Measurements from ENCODE around the gene SYNGR2.

The SYNGR2 gene

GRCh38 chr17:78163881-78164747 is 4.3 kb upstream of the SYNGR2 start:
- no peak overlapping the region for H3K27ac ChIP-seq (ENCODE audit: low read length, poor library complexity, severe bottlenecking)
- H3K18ac ChIP-seq (ENCODE audit: low read depth in 1 of 2, low read length in 2 of 2), result no peak overlapping the region
- 88% methylated on average over 22 of the region's 22 CpGs for WGBS
- peaks cover 0 to 18% of the 10 kb centered on the region in 2 experiments for H3K27me3 ChIP-seq (ENCODE audit: control insufficient read depth in 1 of 2, insufficient read depth in 1 of 2, low read length in 2 of 2)
- no peak overlapping the region for H2AFZ ChIP-seq (ENCODE audit: low read depth, low read length)
- no peak overlapping the region for H2BK5ac ChIP-seq (ENCODE audit: low read depth, low read length, poor library complexity, severe bottlenecking)
- H3K4me1 ChIP-seq (ENCODE audit: control insufficient read depth, insufficient read depth, low read depth, low read length), result peaks cover 5% of the 10 kb centered on the region
- peak overlapping the region; percentile 31 for H4K8ac ChIP-seq (ENCODE audit: low read length)
- H3K79me1 ChIP-seq (replicated peaks; ENCODE audit: low read length, poor library complexity, severe bottlenecking), result no peaks in the 10 kb centered on the region
- H2AK5ac ChIP-seq (ENCODE audit: low read length, severe bottlenecking), result no peak overlapping the region
- H2BK12ac ChIP-seq (ENCODE audit: low read length in 2 of 2), result no peak overlapping the region
- no peaks in the 10 kb centered on the region for H3K9me3 ChIP-seq (ENCODE audit: control insufficient read depth, low read length)
- H3K23ac ChIP-seq (ENCODE audit: low read length in 2 of 2), result no peak overlapping the region
- H3K36me3 ChIP-seq (ENCODE audit: control insufficient read depth in 1 of 2, insufficient read depth in 2 of 2, low read depth in 1 of 2, low read length in 2 of 2), result no peaks in the 10 kb centered on the region
- peak overlapping the region; percentile 36 for H4K91ac ChIP-seq (ENCODE audit: low read length)
- H2BK15ac ChIP-seq (ENCODE audit: low read depth, poor library complexity, severe bottlenecking), result peak overlapping the region; percentile 20
- H3K4me2 ChIP-seq (ENCODE audit: low read length, poor library complexity, severe bottlenecking), result no peak overlapping the region
- H3K14ac ChIP-seq (ENCODE audit: low read length in 2 of 2), result no peak overlapping the region
- no peak for DNase-seq
- H2BK120ac ChIP-seq (ENCODE audit: low read depth, low read length), result no peak overlapping the region
- H3K4me3 ChIP-seq (ENCODE audit: insufficient read depth in 1 of 2, low read depth in 1 of 2, low read length in 2 of 2), result no peak overlapping the region
- no peak overlapping the region for H3K9ac ChIP-seq (ENCODE audit: low read length)
- H3K4ac ChIP-seq (ENCODE audit: low read depth in 1 of 2, low read length in 2 of 2), result no peak overlapping the region

GRCh38 chr17:78164748-78165607 is 3.4 kb upstream of the SYNGR2 start:
- no peak for DNase-seq
- Histone ChIP-seq H3K36me3 (ENCODE audit: control insufficient read depth in 1 of 2, insufficient read depth in 2 of 2, low read depth in 1 of 2, low read length in 2 of 2) (no peaks in the 10 kb centered on the region), H2AK5ac (ENCODE audit: low read length, severe bottlenecking) (no peak overlapping the region), H2BK12ac (ENCODE audit: low read length in 2 of 2) (no peak overlapping the region), H3K79me1 (replicated peaks; ENCODE audit: low read length, poor library complexity, severe bottlenecking) (no peaks in the 10 kb centered on the region), H2BK5ac (ENCODE audit: low read depth, low read length, poor library complexity, severe bottlenecking) (no peak overlapping the region), H3K4me3 (ENCODE audit: insufficient read depth in 1 of 2, low read depth in 1 of 2, low read length in 2 of 2) (no peak overlapping the region), H3K9me3 (ENCODE audit: control insufficient read depth, low read length) (no peaks in the 10 kb centered on the region), H3K14ac (ENCODE audit: low read length in 2 of 2) (no peak overlapping the region), H3K4ac (ENCODE audit: low read depth in 1 of 2, low read length in 2 of 2) (no peak overlapping the region), H2BK15ac (ENCODE audit: low read depth, poor library complexity, severe bottlenecking) (no peak overlapping the region), H3K27ac (ENCODE audit: low read length, poor library complexity, severe bottlenecking) (no peak overlapping the region), H4K91ac (ENCODE audit: low read length) (no peak overlapping the region), H2BK120ac (ENCODE audit: low read depth, low read length) (no peak overlapping the region), H3K27me3 (ENCODE audit: control insufficient read depth in 1 of 2, insufficient read depth in 1 of 2, low read length in 2 of 2) (peaks cover 0 to 27% of the 10 kb centered on the region in 2 experiments), H3K9ac (ENCODE audit: low read length) (no peak overlapping the region), H4K8ac (ENCODE audit: low read length) (no peak overlapping the region), H3K18ac (ENCODE audit: low read depth in 1 of 2, low read length in 2 of 2) (no peak overlapping the region), H2AFZ (ENCODE audit: low read depth, low read length) (no peak overlapping the region), H3K4me1 (ENCODE audit: control insufficient read depth, insufficient read depth, low read depth, low read length) (peaks cover 13% of the 10 kb centered on the region), H3K23ac (ENCODE audit: low read length in 2 of 2) (no peak overlapping the region), H3K4me2 (ENCODE audit: low read length, poor library complexity, severe bottlenecking) (no peak overlapping the region)
- WGBS, result 95% methylated on average over 14 of the region's 16 CpGs

- Histone ChIP-seq H3K4me3 (ENCODE audit: insufficient read depth in 1 of 2, low read depth in 1 of 2, low read length in 2 of 2) (no peak overlapping the region), H2BK5ac (ENCODE audit: low read depth, low read length, poor library complexity, severe bottlenecking) (no peak overlapping the region), H4K91ac (ENCODE audit: low read length) (no peak overlapping the region), H4K8ac (ENCODE audit: low read length) (no peak overlapping the region), H3K27ac (ENCODE audit: low read length, poor library complexity, severe bottlenecking) (no peak overlapping the region), H3K18ac (ENCODE audit: low read depth in 1 of 2, low read length in 2 of 2) (no peak overlapping the region), H3K9ac (ENCODE audit: low read length) (no peak overlapping the region), H3K36me3 (ENCODE audit: control insufficient read depth in 1 of 2, insufficient read depth in 2 of 2, low read depth in 1 of 2, low read length in 2 of 2) (peaks cover 0 to 10% of the 10 kb centered on the region in 2 experiments), H3K4ac (ENCODE audit: low read depth in 1 of 2, low read length in 2 of 2) (no peak overlapping the region), H2AK5ac (ENCODE audit: low read length, severe bottlenecking) (no peak overlapping the region), H2BK15ac (ENCODE audit: low read depth, poor library complexity, severe bottlenecking) (peak overlapping the region; percentile 13), H3K27me3 (ENCODE audit: control insufficient read depth in 1 of 2, insufficient read depth in 1 of 2, low read length in 2 of 2) (peaks cover 0 to 28% of the 10 kb centered on the region in 2 experiments), H2BK12ac (ENCODE audit: low read length in 2 of 2) (no peak overlapping the region), H3K9me3 (ENCODE audit: control insufficient read depth, low read length) (no peaks in the 10 kb centered on the region), H3K23ac (ENCODE audit: low read length in 2 of 2) (no peak overlapping the region), H2BK120ac (ENCODE audit: low read depth, low read length) (no peak overlapping the region), H2AFZ (ENCODE audit: low read depth, low read length) (no peak overlapping the region), H3K4me2 (ENCODE audit: low read length, poor library complexity, severe bottlenecking) (no peak overlapping the region), H3K79me1 (replicated peaks; ENCODE audit: low read length, poor library complexity, severe bottlenecking) (peaks cover 3% of the 10 kb centered on the region), H3K4me1 (ENCODE audit: control insufficient read depth, insufficient read depth, low read depth, low read length) (peaks cover 14% of the 10 kb centered on the region), H3K14ac (ENCODE audit: low read length in 2 of 2) (no peak overlapping the region)
- no peak for DNase-seq
- 53% methylated on average over 2 of the region's 6 CpGs for WGBS
Measured at GRCh38 chr17:78166416-78166815, 2.0 kb upstream of the SYNGR2 start.
